SK-N-SH treated with all-trans-retinoic acid at 6 μM for 48 hours (cell line): Measurements from ENCODE around the gene PLXNA3.

Experiments
- ARNTL ChIP-seq: fragments of 450-650 bp; formaldehyde crosslinking; IDR thresholded peaks from 2 replicates; pipeline ENCODE4 v1.5.0; 2020; ENCODE audit warnings: low read depth, mild to moderate bottlenecking, moderate library complexity, borderline replicate concordance
- CSDC2 ChIP-seq: fragments of 250-450 bp; sonication (Bioruptor Pico); IDR thresholded peaks from 2 replicates; pipeline ENCODE4 v1.5.0; 2020; ENCODE audit warnings: mild to moderate bottlenecking, moderate library complexity
- ESRRG ChIP-seq: fragments of 250-450 bp; sonication (Bioruptor Pico); IDR thresholded peaks from 2 replicates; pipeline ENCODE4 v1.6.1; 2021; ENCODE audit warnings: mild to moderate bottlenecking
- RARB ChIP-seq: fragments of 250-450 bp; sonication (Bioruptor Pico); IDR thresholded peaks from 2 replicates; pipeline ENCODE4 v1.8.0; 2021; ENCODE audit warnings: mild to moderate bottlenecking, moderate library complexity
- TOX ChIP-seq: fragments of 250-450 bp; sonication (Bioruptor Pico); IDR thresholded peaks from 2 replicates; pipeline ENCODE4 v1.8.0; 2021; ENCODE audit warnings: mild to moderate bottlenecking, moderate library complexity, borderline replicate concordance
- ZFP3 ChIP-seq: fragments of 250-450 bp; sonication (Bioruptor Pico); IDR thresholded peaks from 2 replicates; pipeline ENCODE4 v1.5.0; 2020; ENCODE audit warnings: mild to moderate bottlenecking, moderate library complexity
- ZFP30 ChIP-seq: fragments of 450-650 bp; formaldehyde crosslinking; IDR thresholded peaks from 2 replicates; pipeline ENCODE4 v1.5.0; 2022; ENCODE audit warnings: mild to moderate bottlenecking, moderate library complexity
- ZNF565 ChIP-seq: fragments of 450-650 bp; formaldehyde crosslinking; conservative IDR thresholded peaks from 2 replicates; pipeline ENCODE4 v1.5.0; 2020; ENCODE audit warnings: low read depth, mild to moderate bottlenecking, moderate library complexity
- ZNF8 ChIP-seq: fragments of 450-650 bp; formaldehyde crosslinking; IDR thresholded peaks from 2 replicates; pipeline ENCODE4 v1.5.0; 2020; ENCODE audit warnings: mild to moderate bottlenecking, moderate library complexity
- TF ChIP-seq, protein P1 (sequence below): fragments of 250-450 bp; sonication (Bioruptor Pico); IDR thresholded peaks from 2 replicates; pipeline ENCODE4 v1.5.0; 2020; ENCODE audit warnings: mild to moderate bottlenecking, moderate library complexity
- TF ChIP-seq, protein P2 (sequence below): fragments of 250-450 bp; sonication (Bioruptor Pico); IDR thresholded peaks from 2 replicates; pipeline ENCODE4 v1.8.0; 2020; ENCODE audit warnings: mild to moderate bottlenecking, moderate library complexity, borderline replicate concordance
- TF ChIP-seq, protein P3 (sequence below): fragments of 250-450 bp; sonication (Bioruptor Pico); IDR thresholded peaks from 2 replicates; pipeline ENCODE4 v1.8.0; 2021; ENCODE audit warnings: low read depth, mild to moderate bottlenecking, moderate library complexity, borderline replicate concordance

DNA sequence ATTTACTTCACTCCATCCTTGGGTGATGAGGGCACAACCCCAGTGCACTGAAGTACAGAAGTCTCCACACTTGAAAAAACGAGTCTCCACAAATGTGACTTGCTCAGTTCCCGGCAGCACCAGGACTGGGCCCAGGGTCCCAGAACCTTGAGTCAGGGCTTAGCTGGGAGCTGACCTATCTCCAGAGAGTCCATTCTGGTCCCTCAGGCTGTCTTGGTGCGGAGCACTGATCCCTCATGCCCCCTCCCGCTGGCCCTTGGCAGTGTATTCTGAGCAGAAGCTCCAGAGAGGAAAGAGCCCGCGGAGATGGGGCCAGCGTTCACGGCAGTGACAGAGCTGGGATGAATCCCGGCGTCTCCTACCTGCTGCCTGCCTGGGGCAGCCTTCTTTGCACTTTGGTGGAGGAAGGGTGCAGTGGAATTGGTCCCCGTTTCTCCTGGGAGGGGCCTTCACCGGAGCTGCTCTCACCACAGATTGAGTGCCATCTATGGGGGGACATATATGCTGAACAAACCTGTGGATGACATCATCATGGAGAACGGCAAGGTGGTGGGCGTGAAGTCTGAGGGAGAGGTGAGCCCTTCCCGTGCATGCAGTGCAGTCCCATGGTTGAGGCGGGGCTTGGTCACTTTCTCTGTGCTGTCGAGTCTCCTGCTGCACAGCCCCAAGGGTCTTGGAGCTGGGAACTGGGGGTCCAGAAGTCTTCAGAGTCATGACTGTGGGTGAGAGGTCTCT lies 17.3 kb upstream of the PLXNA3 start:
- TF ChIP-seq ARNTL (CRISPR knock-in tag) (no peak), ZNF8 (CRISPR knock-in tag) (no peak), ZFP3 (no peak), ZFP30 (CRISPR knock-in tag) (no peak), ZNF565 (CRISPR knock-in tag) (no peak), RARB (CRISPR knock-in tag) (no peak), CSDC2 (CRISPR knock-in tag) (no peak), ESRRG (CRISPR knock-in tag) (no peak), TOX (CRISPR knock-in tag) (no peak)
- TF ChIP-seq, protein P1, sequence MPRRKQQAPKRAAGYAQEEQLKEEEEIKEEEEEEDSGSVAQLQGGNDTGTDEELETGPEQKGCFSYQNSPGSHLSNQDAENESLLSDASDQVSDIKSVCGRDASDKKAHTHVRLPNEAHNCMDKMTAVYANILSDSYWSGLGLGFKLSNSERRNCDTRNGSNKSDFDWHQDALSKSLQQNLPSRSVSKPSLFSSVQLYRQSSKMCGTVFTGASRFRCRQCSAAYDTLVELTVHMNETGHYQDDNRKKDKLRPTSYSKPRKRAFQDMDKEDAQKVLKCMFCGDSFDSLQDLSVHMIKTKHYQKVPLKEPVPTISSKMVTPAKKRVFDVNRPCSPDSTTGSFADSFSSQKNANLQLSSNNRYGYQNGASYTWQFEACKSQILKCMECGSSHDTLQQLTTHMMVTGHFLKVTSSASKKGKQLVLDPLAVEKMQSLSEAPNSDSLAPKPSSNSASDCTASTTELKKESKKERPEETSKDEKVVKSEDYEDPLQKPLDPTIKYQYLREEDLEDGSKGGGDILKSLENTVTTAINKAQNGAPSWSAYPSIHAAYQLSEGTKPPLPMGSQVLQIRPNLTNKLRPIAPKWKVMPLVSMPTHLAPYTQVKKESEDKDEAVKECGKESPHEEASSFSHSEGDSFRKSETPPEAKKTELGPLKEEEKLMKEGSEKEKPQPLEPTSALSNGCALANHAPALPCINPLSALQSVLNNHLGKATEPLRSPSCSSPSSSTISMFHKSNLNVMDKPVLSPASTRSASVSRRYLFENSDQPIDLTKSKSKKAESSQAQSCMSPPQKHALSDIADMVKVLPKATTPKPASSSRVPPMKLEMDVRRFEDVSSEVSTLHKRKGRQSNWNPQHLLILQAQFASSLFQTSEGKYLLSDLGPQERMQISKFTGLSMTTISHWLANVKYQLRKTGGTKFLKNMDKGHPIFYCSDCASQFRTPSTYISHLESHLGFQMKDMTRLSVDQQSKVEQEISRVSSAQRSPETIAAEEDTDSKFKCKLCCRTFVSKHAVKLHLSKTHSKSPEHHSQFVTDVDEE (CRISPR knock-in tag): no peak
- TF ChIP-seq, protein P2, sequence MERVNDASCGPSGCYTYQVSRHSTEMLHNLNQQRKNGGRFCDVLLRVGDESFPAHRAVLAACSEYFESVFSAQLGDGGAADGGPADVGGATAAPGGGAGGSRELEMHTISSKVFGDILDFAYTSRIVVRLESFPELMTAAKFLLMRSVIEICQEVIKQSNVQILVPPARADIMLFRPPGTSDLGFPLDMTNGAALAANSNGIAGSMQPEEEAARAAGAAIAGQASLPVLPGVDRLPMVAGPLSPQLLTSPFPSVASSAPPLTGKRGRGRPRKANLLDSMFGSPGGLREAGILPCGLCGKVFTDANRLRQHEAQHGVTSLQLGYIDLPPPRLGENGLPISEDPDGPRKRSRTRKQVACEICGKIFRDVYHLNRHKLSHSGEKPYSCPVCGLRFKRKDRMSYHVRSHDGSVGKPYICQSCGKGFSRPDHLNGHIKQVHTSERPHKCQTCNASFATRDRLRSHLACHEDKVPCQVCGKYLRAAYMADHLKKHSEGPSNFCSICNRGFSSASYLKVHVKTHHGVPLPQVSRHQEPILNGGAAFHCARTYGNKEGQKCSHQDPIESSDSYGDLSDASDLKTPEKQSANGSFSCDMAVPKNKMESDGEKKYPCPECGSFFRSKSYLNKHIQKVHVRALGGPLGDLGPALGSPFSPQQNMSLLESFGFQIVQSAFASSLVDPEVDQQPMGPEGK (CRISPR knock-in tag): no peak
- TF ChIP-seq, protein P3, sequence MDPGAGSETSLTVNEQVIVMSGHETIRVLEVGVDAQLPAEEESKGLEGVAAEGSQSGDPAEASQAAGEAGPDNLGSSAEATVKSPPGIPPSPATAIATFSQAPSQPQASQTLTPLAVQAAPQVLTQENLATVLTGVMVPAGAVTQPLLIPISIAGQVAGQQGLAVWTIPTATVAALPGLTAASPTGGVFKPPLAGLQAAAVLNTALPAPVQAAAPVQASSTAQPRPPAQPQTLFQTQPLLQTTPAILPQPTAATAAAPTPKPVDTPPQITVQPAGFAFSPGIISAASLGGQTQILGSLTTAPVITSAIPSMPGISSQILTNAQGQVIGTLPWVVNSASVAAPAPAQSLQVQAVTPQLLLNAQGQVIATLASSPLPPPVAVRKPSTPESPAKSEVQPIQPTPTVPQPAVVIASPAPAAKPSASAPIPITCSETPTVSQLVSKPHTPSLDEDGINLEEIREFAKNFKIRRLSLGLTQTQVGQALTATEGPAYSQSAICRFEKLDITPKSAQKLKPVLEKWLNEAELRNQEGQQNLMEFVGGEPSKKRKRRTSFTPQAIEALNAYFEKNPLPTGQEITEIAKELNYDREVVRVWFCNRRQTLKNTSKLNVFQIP: no peak
